Measurements from ENCODE around the gene EYA4. TPM values are rescaled to one million over a fixed set of nuclear protein-coding genes. Genes with fewer than 3 reads are reported as not detected.

The EYA4 gene
- total RNA-seq, 1 donor from 2014 or later: 0.40 TPM

GRCh38 chr6:133426038-133426437 is 184.9 kb downstream of the EYA4 start:
- CTCF ChIA-PET: no interaction called here
- Mint-ChIP-seq H3K9me3 (peaks cover 4% of the 10 kb centered on the region), H3K27ac (no peak overlapping the region), H3K4me3 (no peak overlapping the region), H3K27me3 (peaks cover 2% of the 10 kb centered on the region), H3K36me3 (ENCODE audit: low read depth) (no peaks in the 10 kb centered on the region), H3K4me1 (no peaks in the 10 kb centered on the region)
- POLR2A ChIA-PET: no interaction called here
- DNase-seq: no peak
- no peak for ATAC-seq (ENCODE audit: low read depth)
- TF ChIP-seq, protein P1, sequence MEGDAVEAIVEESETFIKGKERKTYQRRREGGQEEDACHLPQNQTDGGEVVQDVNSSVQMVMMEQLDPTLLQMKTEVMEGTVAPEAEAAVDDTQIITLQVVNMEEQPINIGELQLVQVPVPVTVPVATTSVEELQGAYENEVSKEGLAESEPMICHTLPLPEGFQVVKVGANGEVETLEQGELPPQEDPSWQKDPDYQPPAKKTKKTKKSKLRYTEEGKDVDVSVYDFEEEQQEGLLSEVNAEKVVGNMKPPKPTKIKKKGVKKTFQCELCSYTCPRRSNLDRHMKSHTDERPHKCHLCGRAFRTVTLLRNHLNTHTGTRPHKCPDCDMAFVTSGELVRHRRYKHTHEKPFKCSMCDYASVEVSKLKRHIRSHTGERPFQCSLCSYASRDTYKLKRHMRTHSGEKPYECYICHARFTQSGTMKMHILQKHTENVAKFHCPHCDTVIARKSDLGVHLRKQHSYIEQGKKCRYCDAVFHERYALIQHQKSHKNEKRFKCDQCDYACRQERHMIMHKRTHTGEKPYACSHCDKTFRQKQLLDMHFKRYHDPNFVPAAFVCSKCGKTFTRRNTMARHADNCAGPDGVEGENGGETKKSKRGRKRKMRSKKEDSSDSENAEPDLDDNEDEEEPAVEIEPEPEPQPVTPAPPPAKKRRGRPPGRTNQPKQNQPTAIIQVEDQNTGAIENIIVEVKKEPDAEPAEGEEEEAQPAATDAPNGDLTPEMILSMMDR (IDR thresholded peaks at IDR 0.05): no peak
- intact Hi-C loops (cut with micrococcal nuclease): no loop called here

DNA sequence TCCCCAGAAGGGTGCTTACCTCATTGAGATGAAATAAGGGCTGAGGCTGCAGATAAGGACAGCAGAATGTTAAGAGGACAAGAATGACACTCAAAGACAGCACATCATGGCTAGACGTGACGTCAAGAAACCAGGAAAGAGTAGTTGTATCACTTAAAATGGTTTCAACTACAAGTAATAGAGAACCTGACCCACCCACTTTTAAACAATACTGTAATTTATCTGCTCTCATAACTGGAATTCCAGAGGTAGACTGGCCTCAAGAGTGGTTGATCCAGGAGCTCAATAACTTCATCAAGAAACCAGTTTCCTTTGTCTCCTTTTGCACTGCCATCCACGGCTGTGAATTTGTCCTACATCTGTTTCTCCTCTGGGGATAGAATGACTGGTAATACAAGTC is 187.1 kb downstream of the EYA4 start:
- ATAC-seq (ENCODE audit: low read depth): no peak
- TF ChIP-seq, protein P1 (IDR thresholded peaks at IDR 0.05): no peak
- Mint-ChIP-seq H3K9me3 (peaks cover 4% of the 10 kb centered on the region), H3K27ac (no peak overlapping the region), H3K27me3 (peaks cover 4% of the 10 kb centered on the region), H3K36me3 (ENCODE audit: low read depth) (no peaks in the 10 kb centered on the region), H3K4me1 (no peaks in the 10 kb centered on the region), H3K4me3 (no peak overlapping the region)
- POLR2A ChIA-PET: no interaction called here
- intact Hi-C loops (cut with micrococcal nuclease): no loop called here
- CTCF ChIA-PET: no interaction called here
- no peak for DNase-seq

DNA sequence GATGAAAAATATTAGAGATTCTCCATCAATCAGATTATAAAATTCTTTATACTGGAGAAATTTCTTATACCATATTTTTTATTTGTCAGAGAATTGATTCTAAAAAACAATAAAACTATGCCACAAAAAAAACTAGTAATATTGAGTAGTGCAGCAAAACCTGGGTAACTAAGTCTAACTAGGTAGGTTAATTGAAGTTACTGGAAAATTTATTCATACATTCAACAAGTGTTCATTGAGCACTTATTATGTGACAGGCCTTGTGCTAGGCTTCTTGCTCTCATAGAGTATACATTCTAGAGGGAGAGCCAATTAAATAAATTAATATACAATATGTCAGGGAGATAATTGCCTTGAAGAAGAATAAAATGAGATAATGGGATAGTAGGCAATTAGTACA is 189.4 kb downstream of the EYA4 start:
- intact Hi-C loops (cut with micrococcal nuclease): no loop called here

DNA sequence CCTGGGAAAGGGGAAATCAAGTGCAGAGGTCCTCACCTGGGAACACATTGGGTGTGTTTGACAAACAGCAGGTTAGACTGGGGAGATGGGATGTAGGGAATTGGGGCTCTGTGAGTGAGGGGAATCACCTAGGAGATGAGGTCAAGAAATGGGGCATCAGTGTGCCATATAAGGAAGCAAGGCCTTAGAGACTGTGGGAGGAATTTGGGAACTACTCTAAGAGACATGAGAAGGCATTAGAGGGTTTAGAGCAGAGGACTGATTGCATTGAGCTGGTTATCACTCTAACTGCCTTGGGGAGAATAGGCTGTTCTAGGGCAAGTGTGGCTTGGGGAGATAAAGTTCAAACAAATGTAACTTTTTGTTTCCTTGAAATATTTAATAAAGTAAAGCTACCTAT is 189.9 kb downstream of the EYA4 start:
- intact Hi-C loops (cut with micrococcal nuclease): no loop called here
- ATAC-seq (ENCODE audit: low read depth): no peak
- H3K4me1 Mint-ChIP-seq: no peaks in the 10 kb centered on the region
- CTCF ChIA-PET: no interaction called here
- DNase-seq: no peak
- H3K4me3 Mint-ChIP-seq: no peak overlapping the region
- TF ChIP-seq, protein P1 (IDR thresholded peaks at IDR 0.05): no peak
- H3K27ac Mint-ChIP-seq: no peak overlapping the region
- POLR2A ChIA-PET: no interaction called here
- no peaks in the 10 kb centered on the region for H3K36me3 Mint-ChIP-seq (ENCODE audit: low read depth)
- H3K9me3 Mint-ChIP-seq: peaks cover 4% of the 10 kb centered on the region
- peaks cover 4% of the 10 kb centered on the region for H3K27me3 Mint-ChIP-seq

More for the DNA sequence above, 189.4 kb downstream of the EYA4 start:
- ChIA-PET CTCF (no interaction called here), POLR2A (no interaction called here)
- peaks cover 4% of the 10 kb centered on the region for H3K27me3 Mint-ChIP-seq
- H3K36me3 Mint-ChIP-seq (ENCODE audit: low read depth): no peaks in the 10 kb centered on the region
- H3K4me3 Mint-ChIP-seq: no peak overlapping the region
- DNase-seq (no peak), ATAC-seq (ENCODE audit: low read depth) (no peak)
- TF ChIP-seq, protein P1 (IDR thresholded peaks at IDR 0.05): no peak
- H3K4me1 Mint-ChIP-seq: no peaks in the 10 kb centered on the region
- H3K27ac Mint-ChIP-seq: no peak overlapping the region
- peaks cover 4% of the 10 kb centered on the region for H3K9me3 Mint-ChIP-seq

- no peaks in the 10 kb centered on the region for H3K4me1 Mint-ChIP-seq
- TF ChIP-seq, protein P1 (IDR thresholded peaks at IDR 0.05): no peak
These were observed 191.1 kb downstream of the EYA4 start for GRCh38 chr6:133432021-133432989.

More at GRCh38 chr6:133432021-133432989, 191.1 kb downstream of the EYA4 start:
- DNase-seq: no peak
- H3K9me3 Mint-ChIP-seq: peaks cover 4% of the 10 kb centered on the region
- peaks cover 4% of the 10 kb centered on the region for H3K27me3 Mint-ChIP-seq
- H3K4me3 Mint-ChIP-seq: no peak overlapping the region
- no peak for ATAC-seq (ENCODE audit: low read depth)
- POLR2A ChIA-PET: no interaction called here
- CTCF ChIA-PET: no interaction called here
- no peak overlapping the region for H3K27ac Mint-ChIP-seq
- H3K36me3 Mint-ChIP-seq (ENCODE audit: low read depth): no peaks in the 10 kb centered on the region
- intact Hi-C loops (cut with micrococcal nuclease): no loop called here
